ENCODE results near the gene LRR1.

DNA sequence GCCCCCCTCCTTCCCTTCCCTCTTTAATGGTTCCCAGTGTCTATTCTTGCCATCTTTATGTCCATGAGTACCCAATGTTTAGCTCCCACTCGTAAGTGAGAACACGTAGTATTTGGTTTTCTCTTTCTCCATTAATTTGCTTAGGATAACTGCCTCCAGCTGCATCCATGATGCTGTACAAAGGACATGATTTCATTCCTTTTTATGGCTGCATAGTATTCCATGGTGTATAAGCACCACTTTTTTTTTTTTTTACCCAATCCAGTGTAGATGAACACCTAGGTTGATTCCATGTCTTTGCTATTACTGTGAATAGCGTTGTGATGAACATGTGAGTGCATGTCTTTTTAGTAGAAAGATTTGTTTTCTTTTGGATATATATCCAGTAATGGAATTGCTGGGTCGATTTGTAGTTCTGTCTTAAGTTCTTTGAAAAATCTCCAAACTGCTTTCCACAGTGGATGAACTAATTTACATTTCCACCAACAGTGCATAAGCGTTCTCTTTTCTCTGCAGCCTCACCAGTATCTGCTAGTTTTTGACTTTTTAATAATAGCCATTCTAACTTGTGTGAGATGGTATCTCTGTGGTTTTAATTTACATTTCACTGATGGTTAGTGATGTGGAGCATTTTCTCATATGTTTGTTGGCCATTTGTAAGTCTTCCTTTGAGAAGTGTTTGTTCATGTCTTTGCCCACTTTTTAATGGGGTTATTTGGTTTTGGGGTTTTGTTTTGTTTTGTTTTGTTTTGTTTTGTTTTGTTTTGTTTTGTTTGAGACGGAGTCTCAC, 38.6 kb upstream of the LRR1 start:
- TF ChIP-seq, protein P1, sequence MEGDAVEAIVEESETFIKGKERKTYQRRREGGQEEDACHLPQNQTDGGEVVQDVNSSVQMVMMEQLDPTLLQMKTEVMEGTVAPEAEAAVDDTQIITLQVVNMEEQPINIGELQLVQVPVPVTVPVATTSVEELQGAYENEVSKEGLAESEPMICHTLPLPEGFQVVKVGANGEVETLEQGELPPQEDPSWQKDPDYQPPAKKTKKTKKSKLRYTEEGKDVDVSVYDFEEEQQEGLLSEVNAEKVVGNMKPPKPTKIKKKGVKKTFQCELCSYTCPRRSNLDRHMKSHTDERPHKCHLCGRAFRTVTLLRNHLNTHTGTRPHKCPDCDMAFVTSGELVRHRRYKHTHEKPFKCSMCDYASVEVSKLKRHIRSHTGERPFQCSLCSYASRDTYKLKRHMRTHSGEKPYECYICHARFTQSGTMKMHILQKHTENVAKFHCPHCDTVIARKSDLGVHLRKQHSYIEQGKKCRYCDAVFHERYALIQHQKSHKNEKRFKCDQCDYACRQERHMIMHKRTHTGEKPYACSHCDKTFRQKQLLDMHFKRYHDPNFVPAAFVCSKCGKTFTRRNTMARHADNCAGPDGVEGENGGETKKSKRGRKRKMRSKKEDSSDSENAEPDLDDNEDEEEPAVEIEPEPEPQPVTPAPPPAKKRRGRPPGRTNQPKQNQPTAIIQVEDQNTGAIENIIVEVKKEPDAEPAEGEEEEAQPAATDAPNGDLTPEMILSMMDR (IDR thresholded peaks at IDR 0.05) = no peak
- no peak for TF ChIP-seq POLR2A (IDR thresholded peaks at IDR 0.05)

Data from Peyer's patch (tissue), 4 donors.